GM12878 (cell line): Measurements from ENCODE around the gene LILRB3.

Source experiments
- ATF3 ChIP-seq: IDR thresholded peaks from 2 replicates; pipeline ENCODE4 v1.6.1; 2011; ENCODE audit warnings: low read depth, mild to moderate bottlenecking, low read length, moderate library complexity, borderline replicate concordance; ENCODE audit errors: extremely low read depth
- BCL11A ChIP-seq: IDR thresholded peaks from 2 replicates; pipeline ENCODE4 v1.6.1; 2011; ENCODE audit warnings: low read depth, low read length
- CHD1 ChIP-seq: IDR thresholded peaks from 2 replicates; pipeline ENCODE4 v1.6.1; 2012; ENCODE audit warnings: low read depth, low read length, improper control_type of control experiment
- ESRRA ChIP-seq: IDR thresholded peaks from 2 replicates; pipeline ENCODE4 v1.6.1; 2012; ENCODE audit warnings: mild to moderate bottlenecking, low read length, improper control_type of control experiment
- MAX ChIP-seq: IDR thresholded peaks from 2 replicates; pipeline ENCODE4 v1.6.1; 2012; ENCODE audit warnings: low read depth, low read length, improper control_type of control experiment
- MEF2A ChIP-seq: IDR thresholded peaks from 2 replicates; pipeline ENCODE4 v1.6.1; 2011; ENCODE audit warnings: low read depth, mild to moderate bottlenecking, low read length, moderate library complexity; ENCODE audit not compliant: insufficient read depth
- NRF1 ChIP-seq: conservative IDR thresholded peaks from 2 replicates; pipeline ENCODE4 v1.6.1; 2011; ENCODE audit warnings: mild to moderate bottlenecking, low read depth, low read length, improper control_type of control experiment
- POLR2A ChIP-seq: IDR thresholded peaks from 2 replicates; pipeline ENCODE4 v1.6.1; 2011; ENCODE audit warnings: low read depth, mild to moderate bottlenecking, low read length
- RAD21 ChIP-seq: IDR thresholded peaks from 2 replicates; pipeline ENCODE4 v1.6.1; 2011; ENCODE audit warnings: mild to moderate bottlenecking, low read depth, low read length, moderate library complexity; ENCODE audit not compliant: insufficient read depth
- REST ChIP-seq: IDR thresholded peaks from 2 replicates; pipeline ENCODE4 v1.6.1; 2012; ENCODE audit warnings: mild to moderate bottlenecking, low read depth, low read length
- SIN3A ChIP-seq: IDR thresholded peaks from 2 replicates; pipeline ENCODE4 v1.6.1; 2012; ENCODE audit warnings: low read depth, low read length, improper control_type of control experiment
- TF ChIP-seq, protein P1 (sequence below), 3 experiments: IDR thresholded peaks in 2 of 3; conservative IDR thresholded peaks in 1 of 3; 2 replicates each; pipeline ENCODE4 v1.5.1; 2011; ENCODE audit warnings: low read depth in 3 of 3, low read length in 3 of 3, mild to moderate bottlenecking in 3 of 3, control low read depth in 2 of 3, moderate library complexity in 2 of 3, inconsistent platforms in 1 of 3, mixed read lengths in 1 of 3; ENCODE audit not compliant: control insufficient read depth in 2 of 3, insufficient read depth in 1 of 3; ENCODE audit errors: extremely low read depth in 1 of 3
- TF ChIP-seq, protein P2 (sequence below): fragments of 450-650 bp; IDR thresholded peaks from 2 replicates; pipeline ENCODE4 v1.6.1; 2016; ENCODE audit warnings: mild to moderate bottlenecking, moderate library complexity, borderline replicate concordance

DNA sequence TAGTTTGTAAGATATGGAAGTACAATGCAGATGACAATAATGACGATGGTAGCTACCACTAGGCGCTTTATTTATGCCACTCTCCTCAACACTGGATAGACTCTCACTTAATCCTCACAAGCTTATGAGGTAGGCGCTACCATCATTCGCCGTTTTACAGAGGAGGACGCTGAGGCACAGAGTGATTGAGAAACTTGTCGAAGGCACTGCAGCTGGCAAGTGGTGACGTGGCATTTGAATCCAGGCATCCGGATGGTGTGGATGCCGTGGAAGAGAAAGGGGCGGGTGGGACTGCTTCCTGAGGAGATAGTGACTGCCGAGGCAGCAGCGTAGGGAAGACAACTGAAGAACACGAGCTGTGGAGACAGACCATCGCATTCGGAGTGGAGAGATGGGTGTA lies 23.4 kb downstream of the LILRB3 start:
- TF ChIP-seq NRF1, result no peak
- TF ChIP-seq REST, result no peak
- TF ChIP-seq SIN3A, result no peak
- no peak for TF ChIP-seq MEF2A
- no peak for TF ChIP-seq ESRRA
- TF ChIP-seq, protein P1, sequence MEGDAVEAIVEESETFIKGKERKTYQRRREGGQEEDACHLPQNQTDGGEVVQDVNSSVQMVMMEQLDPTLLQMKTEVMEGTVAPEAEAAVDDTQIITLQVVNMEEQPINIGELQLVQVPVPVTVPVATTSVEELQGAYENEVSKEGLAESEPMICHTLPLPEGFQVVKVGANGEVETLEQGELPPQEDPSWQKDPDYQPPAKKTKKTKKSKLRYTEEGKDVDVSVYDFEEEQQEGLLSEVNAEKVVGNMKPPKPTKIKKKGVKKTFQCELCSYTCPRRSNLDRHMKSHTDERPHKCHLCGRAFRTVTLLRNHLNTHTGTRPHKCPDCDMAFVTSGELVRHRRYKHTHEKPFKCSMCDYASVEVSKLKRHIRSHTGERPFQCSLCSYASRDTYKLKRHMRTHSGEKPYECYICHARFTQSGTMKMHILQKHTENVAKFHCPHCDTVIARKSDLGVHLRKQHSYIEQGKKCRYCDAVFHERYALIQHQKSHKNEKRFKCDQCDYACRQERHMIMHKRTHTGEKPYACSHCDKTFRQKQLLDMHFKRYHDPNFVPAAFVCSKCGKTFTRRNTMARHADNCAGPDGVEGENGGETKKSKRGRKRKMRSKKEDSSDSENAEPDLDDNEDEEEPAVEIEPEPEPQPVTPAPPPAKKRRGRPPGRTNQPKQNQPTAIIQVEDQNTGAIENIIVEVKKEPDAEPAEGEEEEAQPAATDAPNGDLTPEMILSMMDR (IDR thresholded peaks at IDR 0.05 in 2 of 3, conservative IDR thresholded peaks at IDR 0.05 in 1 of 3; ENCODE audit: control insufficient read depth in 2 of 3, extremely low read depth in 1 of 3, insufficient read depth in 1 of 3, low read depth in 3 of 3, low read length in 3 of 3), result no peak
- no peak for TF ChIP-seq POLR2A
- no peak for TF ChIP-seq MAX
- no peak for TF ChIP-seq ATF3
- TF ChIP-seq, protein P2, sequence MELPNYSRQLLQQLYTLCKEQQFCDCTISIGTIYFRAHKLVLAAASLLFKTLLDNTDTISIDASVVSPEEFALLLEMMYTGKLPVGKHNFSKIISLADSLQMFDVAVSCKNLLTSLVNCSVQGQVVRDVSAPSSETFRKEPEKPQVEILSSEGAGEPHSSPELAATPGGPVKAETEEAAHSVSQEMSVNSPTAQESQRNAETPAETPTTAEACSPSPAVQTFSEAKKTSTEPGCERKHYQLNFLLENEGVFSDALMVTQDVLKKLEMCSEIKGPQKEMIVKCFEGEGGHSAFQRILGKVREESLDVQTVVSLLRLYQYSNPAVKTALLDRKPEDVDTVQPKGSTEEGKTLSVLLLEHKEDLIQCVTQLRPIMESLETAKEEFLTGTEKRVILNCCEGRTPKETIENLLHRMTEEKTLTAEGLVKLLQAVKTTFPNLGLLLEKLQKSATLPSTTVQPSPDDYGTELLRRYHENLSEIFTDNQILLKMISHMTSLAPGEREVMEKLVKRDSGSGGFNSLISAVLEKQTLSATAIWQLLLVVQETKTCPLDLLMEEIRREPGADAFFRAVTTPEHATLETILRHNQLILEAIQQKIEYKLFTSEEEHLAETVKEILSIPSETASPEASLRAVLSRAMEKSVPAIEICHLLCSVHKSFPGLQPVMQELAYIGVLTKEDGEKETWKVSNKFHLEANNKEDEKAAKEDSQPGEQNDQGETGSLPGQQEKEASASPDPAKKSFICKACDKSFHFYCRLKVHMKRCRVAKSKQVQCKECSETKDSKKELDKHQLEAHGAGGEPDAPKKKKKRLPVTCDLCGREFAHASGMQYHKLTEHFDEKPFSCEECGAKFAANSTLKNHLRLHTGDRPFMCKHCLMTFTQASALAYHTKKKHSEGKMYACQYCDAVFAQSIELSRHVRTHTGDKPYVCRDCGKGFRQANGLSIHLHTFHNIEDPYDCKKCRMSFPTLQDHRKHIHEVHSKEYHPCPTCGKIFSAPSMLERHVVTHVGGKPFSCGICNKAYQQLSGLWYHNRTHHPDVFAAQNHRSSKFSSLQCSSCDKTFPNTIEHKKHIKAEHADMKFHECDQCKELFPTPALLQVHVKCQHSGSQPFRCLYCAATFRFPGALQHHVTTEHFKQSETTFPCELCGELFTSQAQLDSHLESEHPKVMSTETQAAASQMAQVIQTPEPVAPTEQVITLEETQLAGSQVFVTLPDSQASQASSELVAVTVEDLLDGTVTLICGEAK, result no peak
- TF ChIP-seq RAD21, result no peak
- TF ChIP-seq CHD1, result no peak
- TF ChIP-seq BCL11A, result no peak
